ENCODE measurements around the gene PRG2. TPM values are rescaled to one million over a fixed set of nuclear protein-coding genes. Genes with fewer than 3 reads are reported as not detected.

The PRG2 gene
- total RNA-seq, 1 donor from 2014 or later = not detected

DNA sequence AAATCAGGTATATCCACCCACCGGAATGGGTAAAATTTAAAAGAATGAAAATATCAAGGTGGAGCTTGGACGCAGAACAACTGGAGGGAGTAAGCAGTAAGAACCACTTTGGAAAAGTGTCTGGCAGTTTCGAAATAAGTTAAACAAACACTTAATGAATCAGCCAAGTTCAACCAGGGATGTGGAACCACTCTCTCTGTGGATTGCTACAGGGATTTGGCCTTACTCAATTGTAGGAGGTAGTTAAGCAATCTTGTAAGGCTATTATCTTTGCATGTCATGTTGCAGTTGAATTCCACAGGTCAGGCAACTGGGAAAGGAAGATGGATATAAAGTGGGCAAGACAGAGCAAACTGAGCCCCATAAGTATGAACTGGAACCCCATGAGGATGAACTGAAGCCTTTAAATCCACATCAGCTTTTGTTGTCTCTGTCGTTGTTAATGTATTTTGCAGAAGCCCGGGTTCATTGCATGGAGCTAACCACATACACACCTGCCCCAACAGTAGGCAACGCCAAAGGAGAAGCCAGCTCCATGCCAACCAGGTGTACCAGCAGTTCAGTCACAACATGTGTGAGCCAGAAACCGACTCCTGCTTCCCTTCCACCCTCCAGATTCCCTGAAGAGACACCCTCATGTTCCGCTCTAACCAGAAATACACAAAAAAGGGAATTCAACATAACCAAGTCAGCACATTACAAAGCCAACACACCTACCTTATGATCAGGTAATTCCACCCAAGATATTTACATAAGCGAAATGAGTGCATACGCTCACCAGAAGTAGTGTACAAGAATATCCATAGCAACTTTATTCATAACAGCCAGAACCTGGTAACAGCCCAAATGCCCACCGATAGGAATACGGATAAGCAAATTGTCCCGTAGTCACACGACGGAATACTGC lies 44.4 kb upstream of the PRG2 start:
- Mint-ChIP-seq H3K27ac (ENCODE audit: unreplicated experiment) (peak overlapping the region; percentile 13), H3K4me1 (ENCODE audit: low read depth, unreplicated experiment) (peaks cover 21% of the 10 kb centered on the region), H3K36me3 (ENCODE audit: unreplicated experiment) (no peaks in the 10 kb centered on the region), H3K9me3 (ENCODE audit: unreplicated experiment) (peaks cover 2% of the 10 kb centered on the region), H3K27me3 (ENCODE audit: unreplicated experiment) (peaks cover 5% of the 10 kb centered on the region), H3K4me3 (ENCODE audit: unreplicated experiment) (peak overlapping the region; percentile 66)
- no peak for DNase-seq
- TF ChIP-seq, protein P1, sequence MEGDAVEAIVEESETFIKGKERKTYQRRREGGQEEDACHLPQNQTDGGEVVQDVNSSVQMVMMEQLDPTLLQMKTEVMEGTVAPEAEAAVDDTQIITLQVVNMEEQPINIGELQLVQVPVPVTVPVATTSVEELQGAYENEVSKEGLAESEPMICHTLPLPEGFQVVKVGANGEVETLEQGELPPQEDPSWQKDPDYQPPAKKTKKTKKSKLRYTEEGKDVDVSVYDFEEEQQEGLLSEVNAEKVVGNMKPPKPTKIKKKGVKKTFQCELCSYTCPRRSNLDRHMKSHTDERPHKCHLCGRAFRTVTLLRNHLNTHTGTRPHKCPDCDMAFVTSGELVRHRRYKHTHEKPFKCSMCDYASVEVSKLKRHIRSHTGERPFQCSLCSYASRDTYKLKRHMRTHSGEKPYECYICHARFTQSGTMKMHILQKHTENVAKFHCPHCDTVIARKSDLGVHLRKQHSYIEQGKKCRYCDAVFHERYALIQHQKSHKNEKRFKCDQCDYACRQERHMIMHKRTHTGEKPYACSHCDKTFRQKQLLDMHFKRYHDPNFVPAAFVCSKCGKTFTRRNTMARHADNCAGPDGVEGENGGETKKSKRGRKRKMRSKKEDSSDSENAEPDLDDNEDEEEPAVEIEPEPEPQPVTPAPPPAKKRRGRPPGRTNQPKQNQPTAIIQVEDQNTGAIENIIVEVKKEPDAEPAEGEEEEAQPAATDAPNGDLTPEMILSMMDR (IDR thresholded peaks at IDR 0.05; ENCODE audit: partially characterized antibody, unreplicated experiment) = no peak

DNA sequence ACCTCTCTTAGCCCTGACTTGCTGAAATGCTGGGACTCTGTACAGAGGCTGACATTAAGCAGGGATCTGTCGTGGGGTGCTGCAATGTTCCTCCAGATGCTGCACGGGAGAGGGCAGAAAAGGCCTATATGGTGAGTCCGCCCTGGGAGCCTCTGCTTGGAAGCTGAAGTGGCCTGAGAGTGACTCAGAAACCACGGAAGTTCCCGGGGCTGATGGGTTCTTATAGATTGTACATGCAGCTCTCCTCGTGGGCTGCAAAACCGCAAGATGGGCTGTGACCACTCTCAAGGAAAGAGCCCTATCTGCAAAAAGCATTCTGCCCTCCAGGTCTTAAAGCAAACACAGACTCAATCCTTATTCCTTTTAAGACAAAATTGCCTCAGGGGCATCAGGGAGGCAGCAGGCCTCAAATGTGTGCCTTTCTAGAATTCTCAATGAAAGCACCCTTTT lies 42.3 kb upstream of the PRG2 start:
- Mint-ChIP-seq H3K4me3 (ENCODE audit: unreplicated experiment) (no peak overlapping the region), H3K27ac (ENCODE audit: unreplicated experiment) (no peak overlapping the region), H3K27me3 (ENCODE audit: unreplicated experiment) (peaks cover 6% of the 10 kb centered on the region)

DNA sequence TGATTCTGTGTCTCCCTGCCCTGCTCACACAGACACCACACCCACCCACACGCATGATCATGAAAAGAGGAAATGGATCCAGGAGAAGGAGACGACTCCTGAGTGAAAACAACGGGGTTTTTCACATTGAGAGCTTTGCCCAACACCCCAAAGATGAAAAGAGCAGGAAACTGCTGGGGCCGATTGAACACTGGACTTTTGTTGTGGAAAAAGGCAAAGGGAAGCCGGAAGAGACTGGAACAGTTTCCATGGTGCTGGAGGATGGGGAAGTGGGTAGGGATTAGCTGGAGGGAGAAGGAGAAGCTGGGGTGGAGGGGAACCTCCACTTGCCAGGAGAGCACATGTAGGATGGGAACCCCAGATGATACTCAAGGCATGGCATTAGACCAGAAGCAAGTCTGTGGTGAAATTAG lies 41.7 kb upstream of the PRG2 start:
- no peak for DNase-seq
- Mint-ChIP-seq H3K9me3 (ENCODE audit: unreplicated experiment) (peaks cover 2% of the 10 kb centered on the region), H3K36me3 (ENCODE audit: unreplicated experiment) (no peaks in the 10 kb centered on the region), H3K4me3 (ENCODE audit: unreplicated experiment) (no peak overlapping the region), H3K27ac (ENCODE audit: unreplicated experiment) (peak overlapping the region; percentile 64), H3K4me1 (ENCODE audit: low read depth, unreplicated experiment) (peaks cover 22% of the 10 kb centered on the region), H3K27me3 (ENCODE audit: unreplicated experiment) (peaks cover 7% of the 10 kb centered on the region)
- TF ChIP-seq, protein P1 (IDR thresholded peaks at IDR 0.05; ENCODE audit: partially characterized antibody, unreplicated experiment) = no peak

More for the DNA sequence above, 42.3 kb upstream of the PRG2 start:
- H3K4me1 Mint-ChIP-seq (ENCODE audit: low read depth, unreplicated experiment) = peaks cover 22% of the 10 kb centered on the region
- no peak for DNase-seq
- H3K36me3 Mint-ChIP-seq (ENCODE audit: unreplicated experiment) = no peaks in the 10 kb centered on the region
- H3K9me3 Mint-ChIP-seq (ENCODE audit: unreplicated experiment) = peaks cover 2% of the 10 kb centered on the region
- TF ChIP-seq, protein P1 (IDR thresholded peaks at IDR 0.05; ENCODE audit: partially characterized antibody, unreplicated experiment) = no peak

DNA sequence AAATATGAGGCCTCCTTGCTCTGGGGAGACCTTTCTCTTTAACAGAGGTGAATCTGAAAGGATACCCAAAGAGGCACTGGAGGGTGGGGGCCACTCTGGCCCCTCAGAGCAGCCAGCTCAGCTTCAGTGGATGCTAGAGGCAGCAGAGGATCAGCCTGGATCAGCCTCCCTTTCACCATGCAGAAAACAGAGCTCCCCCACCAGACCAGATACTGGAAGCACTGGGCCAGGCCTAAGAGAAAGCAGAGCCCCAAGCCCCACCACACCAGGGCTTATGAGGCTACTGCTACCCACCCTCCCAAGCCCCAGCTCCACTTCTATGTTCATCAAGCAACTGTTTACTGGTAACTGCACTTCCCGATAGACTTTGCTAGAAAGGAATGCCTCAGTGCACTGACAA lies 40.5 kb upstream of the PRG2 start:
- Mint-ChIP-seq H3K36me3 (ENCODE audit: unreplicated experiment) (no peaks in the 10 kb centered on the region), H3K27ac (ENCODE audit: unreplicated experiment) (no peak overlapping the region), H3K4me3 (ENCODE audit: unreplicated experiment) (no peak overlapping the region), H3K27me3 (ENCODE audit: unreplicated experiment) (peaks cover 7% of the 10 kb centered on the region), H3K9me3 (ENCODE audit: unreplicated experiment) (peaks cover 2% of the 10 kb centered on the region), H3K4me1 (ENCODE audit: low read depth, unreplicated experiment) (peaks cover 23% of the 10 kb centered on the region)
- DNase-seq = no peak
- TF ChIP-seq, protein P1 (IDR thresholded peaks at IDR 0.05; ENCODE audit: partially characterized antibody, unreplicated experiment) = no peak

DNA sequence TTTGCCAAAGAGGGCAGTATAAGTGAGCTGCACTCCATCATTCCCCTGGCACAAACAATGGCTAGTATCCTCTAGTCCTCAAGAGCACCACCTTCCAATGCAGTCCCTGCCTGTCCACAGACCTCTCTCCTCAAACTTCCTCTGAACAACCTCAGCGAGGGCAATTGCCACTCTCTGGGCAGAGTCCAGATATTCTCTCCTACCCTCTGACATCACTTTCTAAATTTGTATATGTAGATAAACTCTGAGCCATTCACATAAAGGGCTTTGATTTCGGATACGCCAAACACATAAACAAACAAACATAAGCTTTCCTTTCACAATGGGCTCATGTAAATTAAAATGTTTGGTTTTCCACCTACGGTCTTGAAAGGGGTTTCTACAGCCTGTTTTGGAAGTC lies 39.5 kb upstream of the PRG2 start:
- Mint-ChIP-seq H3K36me3 (ENCODE audit: unreplicated experiment) (no peaks in the 10 kb centered on the region), H3K4me3 (ENCODE audit: unreplicated experiment) (no peak overlapping the region), H3K9me3 (ENCODE audit: unreplicated experiment) (peaks cover 2% of the 10 kb centered on the region), H3K27ac (ENCODE audit: unreplicated experiment) (no peak overlapping the region), H3K27me3 (ENCODE audit: unreplicated experiment) (peaks cover 7% of the 10 kb centered on the region), H3K4me1 (ENCODE audit: low read depth, unreplicated experiment) (peaks cover 19% of the 10 kb centered on the region)
- no peak for DNase-seq
- TF ChIP-seq, protein P1 (IDR thresholded peaks at IDR 0.05; ENCODE audit: partially characterized antibody, unreplicated experiment) = no peak
